KMS-11 (cell line): ENCODE measurements around the gene SERINC1.
"Not testable (repeated sequence)": the region's sequence is repeated elsewhere in the genome, so short reads cannot be mapped to it uniquely, and the experiment has no call there.

ENCODE experiments used
- H2AFZ ChIP-seq: fragments of 200-600 bp; sonication (generic); 2 replicates; pipeline ENCODE4 v1.6.1; 2016; ENCODE audit warnings: antibody characterized with exemption, mixed run types, low read depth
- H3K27ac ChIP-seq: fragments of 200-600 bp; sonication (generic); 2 replicates; pipeline ENCODE4 v1.6.1; 2016; ENCODE audit warnings: mild to moderate bottlenecking, mixed run types
- H3K27me3 ChIP-seq: fragments of 200-600 bp; sonication (generic); 2 replicates; pipeline ENCODE4 v1.6.1; 2017; ENCODE audit warnings: mild to moderate bottlenecking, low read depth, mixed run types, moderate library complexity; ENCODE audit not compliant: insufficient read depth
- H3K36me3 ChIP-seq: fragments of 200-600 bp; sonication (generic); 2 replicates; pipeline ENCODE4 v1.6.1; 2017; ENCODE audit warnings: mild to moderate bottlenecking, mixed run types; ENCODE audit not compliant: insufficient read depth
- H3K4me1 ChIP-seq: fragments of 200-600 bp; sonication (generic); 2 replicates; pipeline ENCODE4 v1.6.1; 2016; ENCODE audit warnings: mild to moderate bottlenecking, low read depth, mixed run types; ENCODE audit not compliant: poor library complexity, severe bottlenecking
- H3K4me2 ChIP-seq: fragments of 200-600 bp; sonication (generic); 2 replicates; pipeline ENCODE4 v1.7.0; 2016; ENCODE audit warnings: mild to moderate bottlenecking, mixed run types
- H3K4me3 ChIP-seq: fragments of 200-600 bp; sonication (generic); IDR thresholded peaks from 2 replicates; pipeline ENCODE4 v1.6.1; 2017; ENCODE audit warnings: low read depth, low read length, mixed read lengths; ENCODE audit not compliant: insufficient read depth
- H3K79me2 ChIP-seq: fragments of 200-600 bp; sonication (generic); 2 replicates; pipeline ENCODE4 v1.6.1; 2016; ENCODE audit warnings: low read depth, mixed run types; ENCODE audit not compliant: insufficient read depth
- H3K9ac ChIP-seq: fragments of 200-600 bp; sonication (generic); 2 replicates; pipeline ENCODE4 v1.6.1; 2016; ENCODE audit warnings: mild to moderate bottlenecking, mixed run types
- H4K20me1 ChIP-seq: fragments of 200-600 bp; sonication (generic); 2 replicates; pipeline ENCODE4 v1.6.1; 2016; ENCODE audit warnings: mild to moderate bottlenecking, mixed run types; ENCODE audit not compliant: insufficient read depth
- TF ChIP-seq, protein P1 (sequence below): fragments of 200-600 bp; sonication (generic); conservative IDR thresholded peaks from 2 replicates; pipeline ENCODE4 v1.6.1; 2017; ENCODE audit warnings: low read depth, mild to moderate bottlenecking, antibody characterized with exemption, low read length, moderate library complexity, mixed read lengths

The SERINC1 gene

DNA sequence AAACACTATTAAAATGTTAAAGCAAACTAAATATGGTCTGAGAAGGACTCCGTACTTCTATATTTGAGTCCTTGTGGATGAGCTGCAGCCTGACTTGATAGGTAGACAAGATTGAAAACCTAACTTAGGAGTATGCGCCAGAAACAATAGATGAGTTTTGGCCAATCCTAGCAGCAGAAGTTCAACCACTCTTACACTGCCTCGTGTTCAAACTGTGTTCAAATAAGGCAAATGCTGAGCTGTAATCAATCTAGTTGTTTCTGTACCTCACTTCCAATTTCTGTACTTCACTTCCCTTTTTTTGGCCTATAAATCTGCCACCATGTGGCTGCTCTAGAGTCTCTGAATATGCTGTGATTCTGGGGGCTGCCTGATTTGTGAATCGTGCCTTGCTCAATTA lies 13.2 kb upstream of the SERINC1 start:
- no peaks in the 10 kb centered on the region for H3K36me3 ChIP-seq
- no peak overlapping the region for H3K4me2 ChIP-seq
- H3K27ac ChIP-seq, result no peak overlapping the region
- no peaks in the 10 kb centered on the region for H4K20me1 ChIP-seq
- H3K9ac ChIP-seq, result no peak overlapping the region
- TF ChIP-seq, protein P1, sequence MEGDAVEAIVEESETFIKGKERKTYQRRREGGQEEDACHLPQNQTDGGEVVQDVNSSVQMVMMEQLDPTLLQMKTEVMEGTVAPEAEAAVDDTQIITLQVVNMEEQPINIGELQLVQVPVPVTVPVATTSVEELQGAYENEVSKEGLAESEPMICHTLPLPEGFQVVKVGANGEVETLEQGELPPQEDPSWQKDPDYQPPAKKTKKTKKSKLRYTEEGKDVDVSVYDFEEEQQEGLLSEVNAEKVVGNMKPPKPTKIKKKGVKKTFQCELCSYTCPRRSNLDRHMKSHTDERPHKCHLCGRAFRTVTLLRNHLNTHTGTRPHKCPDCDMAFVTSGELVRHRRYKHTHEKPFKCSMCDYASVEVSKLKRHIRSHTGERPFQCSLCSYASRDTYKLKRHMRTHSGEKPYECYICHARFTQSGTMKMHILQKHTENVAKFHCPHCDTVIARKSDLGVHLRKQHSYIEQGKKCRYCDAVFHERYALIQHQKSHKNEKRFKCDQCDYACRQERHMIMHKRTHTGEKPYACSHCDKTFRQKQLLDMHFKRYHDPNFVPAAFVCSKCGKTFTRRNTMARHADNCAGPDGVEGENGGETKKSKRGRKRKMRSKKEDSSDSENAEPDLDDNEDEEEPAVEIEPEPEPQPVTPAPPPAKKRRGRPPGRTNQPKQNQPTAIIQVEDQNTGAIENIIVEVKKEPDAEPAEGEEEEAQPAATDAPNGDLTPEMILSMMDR, result no peak
- no peaks in the 10 kb centered on the region for H3K79me2 ChIP-seq
- no peak overlapping the region for H3K4me3 ChIP-seq
- no peak overlapping the region for H2AFZ ChIP-seq
- H3K4me1 ChIP-seq, result no peaks in the 10 kb centered on the region
- H3K27me3 ChIP-seq, result no peaks in the 10 kb centered on the region

DNA sequence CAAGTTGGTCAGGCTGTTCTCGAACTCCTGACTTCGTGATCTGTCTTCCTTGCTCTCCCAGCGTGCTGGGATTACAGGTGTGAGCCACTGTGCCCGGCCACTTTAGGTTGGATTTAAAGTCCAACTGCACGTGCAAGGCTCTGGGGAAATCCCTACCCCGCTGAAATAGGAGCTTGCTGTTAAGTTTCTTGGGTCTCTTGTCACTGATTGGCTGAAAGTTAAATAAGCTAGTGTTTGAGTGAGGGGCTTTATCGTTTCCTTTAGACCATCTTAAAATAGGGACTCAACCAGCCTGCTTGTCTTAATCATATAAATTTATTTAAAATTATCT lies 11.1 kb upstream of the SERINC1 start:
- no peak overlapping the region for H2AFZ ChIP-seq
- H3K4me1 ChIP-seq, result no peaks in the 10 kb centered on the region
- H3K27ac ChIP-seq, result no peak overlapping the region
- H3K36me3 ChIP-seq, result no peaks in the 10 kb centered on the region
- H3K4me2 ChIP-seq, result no peak overlapping the region
- H3K79me2 ChIP-seq, result no peaks in the 10 kb centered on the region
- no peaks in the 10 kb centered on the region for H3K27me3 ChIP-seq
- H3K4me3 ChIP-seq, result no peak overlapping the region
- TF ChIP-seq, protein P1, result no peak
- no peak overlapping the region for H3K9ac ChIP-seq
- H4K20me1 ChIP-seq, result no peaks in the 10 kb centered on the region

DNA sequence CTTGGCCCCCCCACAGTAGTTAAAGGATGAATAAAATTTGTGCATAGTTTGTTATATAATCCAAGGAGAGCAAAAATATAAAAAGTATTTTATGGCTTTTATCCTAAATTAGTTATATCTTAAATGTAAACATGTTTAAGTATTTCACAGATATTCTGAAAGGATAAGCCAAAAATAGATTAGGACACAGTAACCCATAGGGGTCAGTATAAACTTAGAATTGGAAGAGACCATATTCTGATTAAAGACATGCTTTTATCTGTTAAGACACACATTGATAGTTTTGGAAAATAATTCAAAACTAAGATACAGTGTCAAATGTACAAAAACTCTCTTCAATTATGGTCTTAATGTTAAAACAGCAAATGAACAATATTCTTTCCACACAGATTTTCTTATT lies 4.5 kb upstream of the SERINC1 start:
- Histone ChIP-seq H2AFZ (no peak overlapping the region), H4K20me1 (no peaks in the 10 kb centered on the region), H3K4me1 (no peaks in the 10 kb centered on the region), H3K4me3 (no peak overlapping the region), H3K4me2 (no peak overlapping the region), H3K79me2 (peaks cover 4% of the 10 kb centered on the region; the same call in 1 of the 2 replicates), H3K27me3 (no peaks in the 10 kb centered on the region), H3K36me3 (no peaks in the 10 kb centered on the region), H3K9ac (no peak overlapping the region), H3K27ac (no peak overlapping the region)
- TF ChIP-seq, protein P1, result 0 out of 2 replicates have a peak, but pooled peaks have one; percentile 47

DNA sequence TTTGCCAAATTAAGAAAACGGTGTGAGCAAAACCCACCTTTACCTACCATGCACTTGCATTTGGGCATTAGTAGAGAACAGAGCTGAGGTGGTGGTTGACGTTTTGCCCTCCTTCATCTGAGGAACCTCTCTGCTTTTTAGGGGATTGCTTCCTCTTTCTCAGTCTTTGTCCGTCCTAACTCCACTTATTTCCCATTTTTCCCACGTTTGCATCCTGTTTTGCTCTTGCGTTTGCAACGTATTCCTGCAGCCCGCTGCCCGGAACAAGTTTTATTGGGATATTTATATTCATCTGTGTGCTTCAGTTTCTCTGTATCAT lies 374 bp upstream of the SERINC1 start:
- Histone ChIP-seq H3K4me3 (no peak overlapping the region), H3K4me1 (peaks cover 8% of the 10 kb centered on the region), H3K79me2 (peaks cover 45% of the 10 kb centered on the region), H4K20me1 (no peaks in the 10 kb centered on the region), H3K9ac (peak overlapping the region; percentile 68), H2AFZ (peak overlapping the region; percentile 75), H3K27ac (peak overlapping the region; percentile 71), H3K36me3 (no peaks in the 10 kb centered on the region), H3K27me3 (no peaks in the 10 kb centered on the region), H3K4me2 (peak overlapping the region; percentile 66)
- TF ChIP-seq, protein P1, result no peak

DNA sequence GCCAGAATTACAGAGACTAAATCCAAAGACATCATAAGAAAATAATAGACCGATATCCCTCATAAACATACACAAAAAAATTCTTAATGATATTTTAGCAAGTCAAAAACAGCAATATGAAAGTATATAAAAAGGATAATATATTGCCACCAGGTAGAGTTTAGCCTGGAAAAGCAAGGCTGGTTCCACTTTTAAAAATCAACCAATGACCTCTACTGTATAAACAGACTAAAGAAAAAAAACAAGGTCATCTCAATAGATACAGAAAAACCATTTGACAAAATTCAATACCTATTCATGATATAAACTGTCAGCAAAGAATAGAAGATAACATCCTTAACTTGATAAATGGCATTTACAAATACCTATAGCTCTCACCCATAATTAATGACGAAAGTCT lies 9.7 kb downstream of the SERINC1 start:
- H3K4me2 ChIP-seq, result no peak overlapping the region

DNA sequence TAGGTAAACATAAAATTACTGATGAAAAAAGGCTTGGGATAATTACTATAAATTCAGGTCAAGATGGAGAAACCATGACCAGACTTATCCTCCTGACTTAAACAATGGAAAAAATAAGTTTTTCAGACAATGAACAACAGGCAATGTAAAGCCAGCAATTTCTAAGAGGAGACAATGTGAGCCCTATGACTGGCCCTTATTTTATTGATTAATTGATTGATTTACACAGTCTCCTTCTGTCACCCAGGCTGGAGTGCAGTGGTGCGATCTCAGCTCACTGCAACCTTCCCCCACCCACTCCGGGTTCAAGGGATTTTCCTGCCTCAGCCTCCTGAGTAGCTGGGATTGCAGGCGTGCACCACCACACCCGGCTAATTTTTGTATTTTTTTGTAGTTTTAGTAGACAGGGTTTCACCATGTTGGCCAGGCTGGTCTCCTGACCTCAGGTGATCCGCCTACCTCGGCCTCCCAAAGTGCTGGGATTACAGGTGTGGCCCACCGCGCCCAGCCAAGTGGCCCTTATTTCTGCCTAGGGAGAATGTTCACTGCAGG lies 11.7 kb downstream of the SERINC1 start:
- not testable (repeated sequence) for H3K4me3 ChIP-seq, H3K9ac ChIP-seq, H2AFZ ChIP-seq, H3K27ac ChIP-seq, H3K27me3 ChIP-seq, H3K4me2 ChIP-seq, H3K4me1 ChIP-seq, H3K36me3 ChIP-seq, H4K20me1 ChIP-seq
- peaks cover 45% of the 10 kb centered on the region for H3K79me2 ChIP-seq

More for the DNA sequence above, 9.7 kb downstream of the SERINC1 start:
- Histone ChIP-seq H3K9ac (no peak overlapping the region), H3K27me3 (no peaks in the 10 kb centered on the region), H3K4me3 (no peak overlapping the region), H3K4me1 (no peaks in the 10 kb centered on the region), H4K20me1 (no peaks in the 10 kb centered on the region), H2AFZ (no peak overlapping the region), H3K27ac (no peak overlapping the region), H3K36me3 (no peaks in the 10 kb centered on the region), H3K79me2 (peaks cover 55% of the 10 kb centered on the region)
- TF ChIP-seq, protein P1, result no peak
